ENCODE measurements around the gene IFITM5.

The IFITM5 gene

GRCh38 chr11:257766-258493, 41.4 kb downstream of the IFITM5 start:
- DNase-seq = no peak

- DNase-seq = no peak
Observed at GRCh38 chr11:256952-257737, 42.2 kb downstream of the IFITM5 start.

- DNase-seq = no peak
Observed at GRCh38 chr11:255816-256215, 43.5 kb downstream of the IFITM5 start.

DNA sequence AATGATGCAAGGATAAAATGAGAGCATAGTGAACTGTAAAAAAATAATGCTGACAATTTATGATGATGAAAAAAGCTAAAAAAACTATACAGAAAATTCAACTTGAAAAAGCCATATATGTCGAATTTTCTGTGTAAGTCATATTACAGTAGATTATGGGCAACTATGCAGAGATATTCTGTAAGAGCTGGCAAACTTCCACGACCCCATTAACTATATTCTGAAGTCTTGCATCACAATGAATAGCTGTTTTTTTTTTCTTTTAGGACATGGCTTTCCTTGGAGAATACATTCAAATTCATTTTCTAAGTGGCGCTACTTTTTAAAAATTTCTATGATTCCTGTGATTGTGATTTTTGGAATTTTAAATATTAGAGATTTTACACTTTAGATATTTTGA, 44.1 kb downstream of the IFITM5 start:
- DNase-seq = no peak

DNA sequence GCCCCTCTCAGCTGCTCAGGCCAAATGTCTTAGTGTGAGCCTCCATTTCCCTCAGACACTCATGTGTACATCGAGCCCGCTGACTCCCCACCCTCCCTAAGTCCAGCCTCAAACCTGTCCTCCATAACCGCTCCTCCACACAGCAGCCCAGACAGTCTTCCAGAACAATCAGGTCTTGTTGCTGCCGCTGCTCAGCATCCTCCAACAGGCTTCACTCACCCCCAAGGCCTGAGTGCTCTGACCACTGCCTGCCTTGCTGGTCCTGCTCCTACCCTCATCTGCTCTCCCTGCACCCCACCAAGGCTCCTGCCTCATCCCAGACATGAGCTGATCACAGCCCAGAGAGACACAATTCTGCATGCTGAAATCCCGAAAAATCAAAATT, 45.4 kb downstream of the IFITM5 start:
- no peak for DNase-seq

DNA sequence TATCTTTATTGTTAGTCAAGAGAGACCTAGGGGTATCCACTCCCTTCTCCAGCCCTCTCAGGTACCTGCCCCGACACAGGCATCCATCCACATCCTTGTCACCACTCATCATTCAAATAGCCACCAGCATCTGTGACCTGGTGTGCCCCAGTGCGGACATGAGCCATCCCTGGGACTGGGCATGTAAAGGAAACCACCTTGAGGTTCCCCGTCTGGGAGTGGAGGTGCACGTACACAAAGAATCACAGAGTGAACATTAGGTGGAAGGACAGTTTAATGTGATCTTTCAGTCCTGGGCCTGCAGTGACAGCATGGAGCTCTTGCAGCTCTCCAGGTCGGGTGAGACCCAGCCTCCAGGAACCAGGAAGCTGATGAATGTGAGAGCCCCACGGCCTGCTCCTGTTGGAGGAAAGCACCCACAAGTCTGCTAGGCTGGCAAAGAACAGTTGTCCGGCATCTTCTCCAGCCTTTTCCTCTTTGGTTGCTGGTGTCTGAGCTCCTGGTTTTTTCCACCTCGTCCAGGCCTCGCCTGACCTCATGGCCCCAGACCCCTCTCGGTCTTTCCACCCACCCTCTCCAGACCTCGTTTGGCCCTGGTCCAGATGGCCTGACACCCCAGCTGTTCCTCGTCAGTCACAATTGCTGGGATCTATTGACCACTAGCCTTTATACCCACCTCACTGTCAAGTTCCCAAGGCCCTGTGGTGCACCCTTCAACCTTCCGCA, 46.0 kb downstream of the IFITM5 start:
- no peak for DNase-seq

DNA sequence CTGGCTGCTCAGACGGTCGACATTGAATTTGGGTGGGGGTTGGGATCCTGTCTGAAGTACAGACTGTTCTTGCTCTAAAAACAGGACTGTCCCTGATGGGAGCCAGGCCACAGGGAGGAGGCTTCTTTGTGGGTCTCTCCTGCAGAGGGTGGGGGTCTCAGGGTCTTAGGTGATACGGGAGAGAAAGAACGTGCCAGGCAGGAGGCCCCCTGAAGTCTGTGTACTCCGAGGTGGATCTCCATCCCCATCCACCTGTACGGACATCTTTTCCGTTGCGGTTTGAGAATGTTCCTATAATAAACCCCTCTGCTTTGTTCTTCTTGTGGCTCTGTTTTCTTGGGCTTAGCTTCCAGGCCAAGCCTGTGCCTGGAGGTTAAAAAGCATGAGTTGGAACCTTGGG, 46.7 kb downstream of the IFITM5 start:
- DNase-seq = no peak

DNA sequence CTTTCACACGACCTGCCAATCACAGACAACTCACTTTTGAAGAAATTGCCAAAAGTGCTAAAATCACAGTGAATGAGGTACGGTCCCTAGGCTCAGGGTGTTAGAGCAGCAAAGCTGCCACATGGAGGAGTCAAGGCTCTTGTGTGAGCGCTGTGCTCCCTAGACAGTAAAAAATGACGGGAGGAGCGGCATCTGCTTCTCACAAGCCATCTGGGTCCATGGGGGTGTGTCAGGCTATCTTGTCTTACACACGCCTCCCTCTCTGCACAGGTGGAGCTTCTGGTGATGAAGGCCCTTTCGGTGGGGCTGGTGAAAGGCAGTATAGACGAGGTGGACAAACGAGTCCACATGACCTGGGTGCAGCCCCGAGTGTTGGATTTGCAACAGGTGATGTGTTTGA, 47.8 kb downstream of the IFITM5 start:
- DNase-seq = no peak

DNA sequence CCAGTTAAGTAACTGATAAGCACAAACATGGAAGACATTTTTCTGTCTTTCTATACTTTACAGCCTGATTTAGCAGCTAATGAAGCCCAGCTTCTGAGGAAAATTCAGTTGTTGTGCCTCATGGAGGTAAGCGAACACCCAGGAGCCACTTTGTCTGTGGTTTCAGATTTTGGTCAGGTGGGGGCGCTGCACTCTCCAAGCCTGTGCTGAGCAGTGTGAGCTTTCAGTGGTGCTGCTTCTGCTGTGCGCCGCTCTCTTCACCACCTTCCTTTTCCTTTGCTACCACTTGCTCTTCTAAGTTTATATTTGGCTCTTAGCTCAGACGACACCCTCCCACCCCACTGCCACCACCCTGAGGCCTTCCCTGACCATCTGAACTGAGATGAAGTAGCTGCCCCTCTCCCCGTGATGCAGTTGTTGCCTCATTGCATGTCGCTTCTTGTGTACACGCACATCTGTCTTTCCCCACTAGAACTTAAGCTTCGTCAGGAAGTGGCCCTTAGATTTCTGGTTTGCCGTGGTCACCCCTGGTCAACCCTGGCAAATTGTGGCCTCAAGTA, 48.5 kb downstream of the IFITM5 start:
- DNase-seq = peak in 1 of 2 experiments; percentile 44

DNA sequence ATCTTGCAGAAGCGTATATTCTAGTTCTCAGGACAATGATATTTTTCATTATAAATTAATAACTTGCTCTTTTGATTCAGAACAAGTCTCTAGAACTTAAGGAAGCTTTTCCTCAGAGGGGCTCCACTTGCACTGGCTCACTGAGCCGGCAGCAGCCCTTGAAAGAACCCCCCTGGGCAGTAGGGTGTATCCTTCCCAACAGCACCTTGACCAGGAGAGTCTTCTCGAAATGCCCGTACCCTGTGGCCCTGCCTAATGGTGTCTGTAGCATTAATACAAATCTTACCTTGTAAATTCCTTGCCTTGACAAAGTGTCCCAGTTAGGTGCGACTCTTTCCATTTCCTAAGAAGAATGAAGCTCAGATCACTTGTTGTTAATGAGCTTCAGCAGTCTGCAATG, 49.1 kb downstream of the IFITM5 start:
- DNase-seq = no peak

DNA sequence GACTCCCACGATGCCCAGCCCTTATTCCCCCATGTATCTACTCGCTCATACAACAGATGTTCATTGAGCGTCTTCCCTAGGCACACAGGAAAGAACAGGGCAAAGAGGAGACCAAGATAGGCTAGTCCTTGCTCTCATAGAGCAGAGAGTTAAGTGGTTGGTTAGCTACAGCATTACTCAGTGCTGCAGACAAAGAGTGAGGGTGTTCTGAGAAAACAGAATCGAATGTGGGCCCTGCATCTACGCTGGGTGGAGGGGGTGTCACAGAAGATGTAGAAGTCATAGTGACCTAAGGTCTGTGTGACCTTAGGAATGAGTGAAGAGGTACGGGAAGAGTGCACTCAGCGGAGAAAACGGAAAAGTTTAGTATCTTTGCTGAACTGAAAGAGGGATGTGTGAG, 50.3 kb downstream of the IFITM5 start:
- DNase-seq = no peak
